ENCODE measurements around the gene PRR36.

PRR36 gene

DNA sequence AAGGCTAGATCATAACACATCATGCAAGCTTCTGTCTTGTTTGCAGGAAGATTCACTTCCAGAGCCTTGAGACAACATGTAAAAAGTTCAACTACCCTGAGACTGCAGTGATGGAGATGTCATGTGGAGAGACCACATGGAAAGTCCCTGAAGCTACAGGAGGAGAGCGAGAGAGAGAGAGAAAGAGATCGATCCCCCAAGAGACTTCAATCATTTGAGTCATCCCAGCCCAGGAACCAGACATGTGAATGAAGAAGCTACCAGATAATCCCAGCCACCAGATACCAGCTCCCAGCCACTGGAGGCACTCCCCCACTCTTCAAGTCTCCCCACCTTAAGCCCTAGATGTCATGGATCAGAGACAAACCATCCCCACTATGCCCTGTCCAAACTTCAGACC, 54.9 kb downstream of the PRR36 start:
- peaks cover 0 to 3% of the 10 kb centered on the region in 2 donors for H3K9me3 ChIP-seq (ENCODE audit: control insufficient read depth in 2 of 2, low read length in 2 of 2)
- H3K4me1 ChIP-seq (ENCODE audit: control insufficient read depth in 2 of 2, insufficient read depth in 2 of 2, low read length in 2 of 2) = no peaks in the 10 kb centered on the region
- H3K9ac ChIP-seq (ENCODE audit: low read depth in 1 of 2, low read length in 2 of 2) = no peak overlapping the region
- no peak overlapping the region for H3K4me3 ChIP-seq (ENCODE audit: low read length in 2 of 2)
- H3K27me3 ChIP-seq (ENCODE audit: control insufficient read depth in 2 of 2, insufficient read depth in 2 of 2, low read length in 2 of 2) = peaks cover 0 to 4% of the 10 kb centered on the region in 2 donors
- no peaks in the 10 kb centered on the region for H3K36me3 ChIP-seq (ENCODE audit: control insufficient read depth in 2 of 2, insufficient read depth in 2 of 2, low read length in 2 of 2)
- H3K27ac ChIP-seq (ENCODE audit: low read depth in 2 of 2, low read length in 2 of 2) = no peak overlapping the region

DNA sequence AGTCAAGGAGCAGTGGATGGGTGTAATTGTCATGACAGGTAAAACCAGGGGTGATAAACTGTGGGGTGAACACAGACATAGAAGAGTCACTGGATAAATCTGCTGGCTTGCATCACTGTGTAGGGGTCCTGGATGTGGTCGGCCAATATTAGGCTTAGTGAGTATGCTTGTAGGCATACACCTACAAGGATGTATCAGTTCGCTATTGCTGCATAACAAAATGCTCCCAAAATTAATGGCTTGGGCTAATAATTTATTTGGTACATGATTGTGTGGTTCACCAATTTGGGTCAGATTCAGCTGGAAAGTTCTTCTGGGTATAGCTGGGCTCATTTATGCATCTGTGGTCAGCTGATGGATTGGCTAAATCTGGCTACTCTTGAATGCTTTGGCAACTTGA, 55.4 kb downstream of the PRR36 start:
- peaks cover 0 to 4% of the 10 kb centered on the region in 2 donors for H3K27me3 ChIP-seq (ENCODE audit: control insufficient read depth in 2 of 2, insufficient read depth in 2 of 2, low read length in 2 of 2)
- no peaks in the 10 kb centered on the region for H3K4me1 ChIP-seq (ENCODE audit: control insufficient read depth in 2 of 2, insufficient read depth in 2 of 2, low read length in 2 of 2)
- peaks cover 0 to 3% of the 10 kb centered on the region in 2 donors for H3K9me3 ChIP-seq (ENCODE audit: control insufficient read depth in 2 of 2, low read length in 2 of 2)
- no peak overlapping the region for H3K4me3 ChIP-seq (ENCODE audit: low read length in 2 of 2)
- no peak overlapping the region for H3K9ac ChIP-seq (ENCODE audit: low read depth in 1 of 2, low read length in 2 of 2)
- no peak overlapping the region for H3K27ac ChIP-seq (ENCODE audit: low read depth in 2 of 2, low read length in 2 of 2)
- H3K36me3 ChIP-seq (ENCODE audit: control insufficient read depth in 2 of 2, insufficient read depth in 2 of 2, low read length in 2 of 2) = no peaks in the 10 kb centered on the region
